Measurements from ENCODE around the gene VPS25. TPM values are rescaled to one million over a fixed set of nuclear protein-coding genes. Genes with fewer than 3 reads are reported as not detected.

The VPS25 gene
- total and polyA plus RNA-seq, 2 experiments from 2014 or later = 101 to 136 TPM

DNA sequence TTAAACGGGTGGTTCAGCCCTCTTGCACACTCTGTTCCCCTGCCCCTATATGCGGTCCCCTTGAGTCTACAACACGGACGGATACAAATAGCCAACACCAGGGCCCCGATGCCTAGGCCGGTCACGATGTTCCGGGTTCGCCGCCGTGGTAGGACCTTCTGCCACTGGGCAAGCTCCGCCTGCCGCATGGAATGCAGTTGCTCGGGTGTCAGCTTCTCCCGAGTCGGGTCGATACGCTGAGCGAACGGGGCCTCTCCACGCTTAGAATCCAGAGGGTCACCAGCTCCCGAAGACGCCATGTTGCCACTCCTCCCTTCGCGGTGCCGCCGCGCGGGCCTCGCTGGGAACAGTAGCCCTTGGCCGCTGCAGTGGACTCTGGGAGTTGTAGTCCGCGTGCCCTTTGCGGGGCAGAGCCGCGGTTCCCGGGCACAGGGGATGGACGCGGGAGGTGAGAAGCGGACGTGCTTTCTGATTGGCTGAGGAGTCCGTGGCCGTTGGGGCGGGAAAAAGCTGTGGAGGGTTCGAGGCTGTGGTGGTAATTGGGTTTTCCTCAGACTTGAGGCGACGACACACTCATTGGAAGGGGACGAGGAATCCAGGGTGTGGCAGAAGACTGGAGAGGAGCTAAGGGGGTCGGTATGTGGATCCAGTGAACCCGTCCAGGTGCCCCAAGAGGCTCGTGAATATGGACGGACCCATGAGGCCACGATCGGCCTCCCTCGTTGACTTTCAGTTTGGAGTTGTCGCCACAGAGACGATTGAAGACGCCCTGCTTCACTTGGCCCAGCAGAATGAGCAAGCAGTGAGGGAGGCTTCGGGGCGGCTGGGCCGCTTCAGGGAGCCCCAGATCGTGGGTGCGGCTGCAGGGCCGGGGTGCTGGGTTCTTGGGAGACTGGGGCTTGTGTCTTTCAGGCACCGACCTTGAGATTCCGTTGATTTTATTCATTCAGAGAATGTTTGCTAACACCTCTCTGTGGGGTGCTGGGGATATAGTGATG lies 25.4 kb downstream of the VPS25 start, which contains the start of the genes CNTD1 and COA3:
CNTD1 (plus strand) TSS at position 479 of the 998 bp plus-strand sequence; CDS start at position 686, 207 bp downstream.
COA3 (minus strand) TSS at position 322 of the 998 bp plus-strand sequence; CDS start at position 299, 23 bp downstream.
- TF ChIP-seq, protein P1, sequence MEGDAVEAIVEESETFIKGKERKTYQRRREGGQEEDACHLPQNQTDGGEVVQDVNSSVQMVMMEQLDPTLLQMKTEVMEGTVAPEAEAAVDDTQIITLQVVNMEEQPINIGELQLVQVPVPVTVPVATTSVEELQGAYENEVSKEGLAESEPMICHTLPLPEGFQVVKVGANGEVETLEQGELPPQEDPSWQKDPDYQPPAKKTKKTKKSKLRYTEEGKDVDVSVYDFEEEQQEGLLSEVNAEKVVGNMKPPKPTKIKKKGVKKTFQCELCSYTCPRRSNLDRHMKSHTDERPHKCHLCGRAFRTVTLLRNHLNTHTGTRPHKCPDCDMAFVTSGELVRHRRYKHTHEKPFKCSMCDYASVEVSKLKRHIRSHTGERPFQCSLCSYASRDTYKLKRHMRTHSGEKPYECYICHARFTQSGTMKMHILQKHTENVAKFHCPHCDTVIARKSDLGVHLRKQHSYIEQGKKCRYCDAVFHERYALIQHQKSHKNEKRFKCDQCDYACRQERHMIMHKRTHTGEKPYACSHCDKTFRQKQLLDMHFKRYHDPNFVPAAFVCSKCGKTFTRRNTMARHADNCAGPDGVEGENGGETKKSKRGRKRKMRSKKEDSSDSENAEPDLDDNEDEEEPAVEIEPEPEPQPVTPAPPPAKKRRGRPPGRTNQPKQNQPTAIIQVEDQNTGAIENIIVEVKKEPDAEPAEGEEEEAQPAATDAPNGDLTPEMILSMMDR (IDR thresholded peaks at IDR 0.05; ENCODE audit: low read depth, low read length) = no peak
- DNase-seq (ENCODE audit: low read depth in 1 of 2, low spot score in 1 of 2) = peak; percentile 90 to 92
- H3K27me3 ChIP-seq = peaks cover 4% of the 10 kb centered on the region
- H3K4me1 ChIP-seq (ENCODE audit: low read depth) = no peaks in the 10 kb centered on the region
- H3K4me3 ChIP-seq = peak within 1 kb of the TSS; percentile 72
- no peaks in the 10 kb centered on the region for H3K36me3 ChIP-seq
- H3K9me3 ChIP-seq (ENCODE audit: low read depth) = no peaks in the 10 kb centered on the region
- H3K27ac ChIP-seq = peak within 1 kb of the TSS; percentile 82

DNA sequence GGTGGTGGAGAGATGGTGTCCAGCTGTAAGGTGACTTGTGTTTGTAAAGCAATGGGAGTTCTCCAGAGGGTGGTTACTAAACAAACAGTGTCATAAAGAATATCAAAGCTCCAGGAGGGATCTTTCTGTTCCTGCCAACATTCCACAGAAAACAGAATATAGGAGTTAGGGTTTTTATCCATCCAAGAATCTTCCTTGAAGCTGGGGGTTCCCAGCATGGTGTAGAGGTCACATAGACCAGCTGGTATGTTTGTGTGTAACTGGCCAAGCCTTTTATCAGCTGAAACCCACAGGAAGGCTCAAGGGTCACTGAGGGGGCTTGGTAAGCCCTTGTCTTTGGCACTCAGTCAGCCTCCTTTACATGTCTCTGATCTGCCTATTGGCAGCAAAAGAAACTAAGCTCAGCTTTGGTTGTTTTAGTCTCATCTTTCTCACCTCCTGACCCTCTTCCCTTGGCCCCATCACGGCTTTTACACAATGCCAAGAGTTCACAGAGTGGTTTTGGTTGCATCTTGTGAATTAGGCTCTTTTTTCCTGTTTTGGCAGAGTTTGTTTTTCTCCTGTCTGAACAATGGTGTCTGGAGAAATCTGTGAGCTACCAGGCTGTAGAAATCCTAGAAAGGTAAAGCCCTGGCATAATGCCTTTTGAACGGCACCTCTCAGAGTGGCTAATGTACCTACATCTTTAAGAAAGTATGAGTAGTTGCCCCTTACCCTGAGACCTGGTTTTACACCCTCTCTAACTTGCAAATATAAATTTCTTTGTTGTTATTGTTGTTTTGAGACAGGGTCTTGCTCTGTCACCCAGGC lies 30.0 kb downstream of the VPS25 start:
- H3K4me1 ChIP-seq (ENCODE audit: low read depth) = no peaks in the 10 kb centered on the region

DNA sequence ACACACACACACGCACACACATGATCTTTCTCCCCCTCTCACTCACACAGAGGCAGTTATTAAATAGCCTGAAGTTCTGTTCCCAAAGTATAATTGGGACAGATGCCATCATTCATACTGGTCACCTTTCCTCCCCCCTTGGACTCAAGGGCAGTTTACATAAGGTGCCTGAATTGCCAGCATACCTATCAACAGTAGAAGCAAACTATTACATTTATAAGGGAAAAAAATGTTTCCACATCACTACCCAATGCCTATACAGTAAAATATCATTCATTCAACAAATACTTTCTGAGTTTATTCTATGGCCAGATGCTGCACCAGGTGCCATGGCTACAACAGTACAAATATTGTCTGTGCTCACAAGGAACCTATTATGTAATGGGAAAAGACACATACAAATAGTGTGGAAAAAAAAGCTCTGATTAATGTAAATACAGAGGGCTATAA lies 31.7 kb downstream of the VPS25 start:
- no peak overlapping the region for H3K4me3 ChIP-seq

More for the DNA sequence above, 30.0 kb downstream of the VPS25 start:
- Histone ChIP-seq H3K27ac (no peak overlapping the region), H3K27me3 (peaks cover 4% of the 10 kb centered on the region), H3K36me3 (no peaks in the 10 kb centered on the region), H3K4me3 (no peak overlapping the region), H3K9me3 (ENCODE audit: low read depth) (no peaks in the 10 kb centered on the region)
- DNase-seq (ENCODE audit: low read depth in 1 of 2, low spot score in 1 of 2) = peak in 1 of 2 donors; percentile 47
- TF ChIP-seq, protein P1 (IDR thresholded peaks at IDR 0.05; ENCODE audit: low read depth, low read length) = no peak

DNA sequence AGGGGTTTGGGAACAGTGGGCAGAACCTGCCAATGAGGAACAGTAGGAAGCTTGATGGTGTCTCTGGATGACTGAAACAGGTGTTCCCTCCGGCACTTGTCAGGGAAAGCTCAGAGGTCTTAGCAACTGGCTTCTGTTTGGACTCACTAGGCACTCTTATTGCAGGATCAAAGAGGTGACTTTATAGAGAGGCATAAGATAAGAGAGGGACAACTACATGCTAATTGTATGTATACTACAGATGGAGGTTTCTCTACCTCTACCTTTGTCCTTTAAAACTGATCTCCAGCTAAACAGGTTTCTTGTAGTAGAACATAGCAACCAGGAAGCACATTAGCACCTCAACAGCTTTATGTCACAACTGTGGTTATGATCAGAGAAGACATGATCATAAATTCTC lies 33.0 kb downstream of the VPS25 start:
- TF ChIP-seq, protein P1 (IDR thresholded peaks at IDR 0.05; ENCODE audit: low read depth, low read length) = no peak
- peaks cover 4% of the 10 kb centered on the region for H3K27me3 ChIP-seq
- H3K27ac ChIP-seq = no peak overlapping the region
- no peak overlapping the region for H3K4me3 ChIP-seq
- H3K36me3 ChIP-seq = peaks cover 10% of the 10 kb centered on the region
- no peaks in the 10 kb centered on the region for H3K4me1 ChIP-seq (ENCODE audit: low read depth)
- no peak for DNase-seq (ENCODE audit: low read depth in 1 of 2, low spot score in 1 of 2)
- no peaks in the 10 kb centered on the region for H3K9me3 ChIP-seq (ENCODE audit: low read depth)

More for the DNA sequence above, 31.7 kb downstream of the VPS25 start:
- H3K27me3 ChIP-seq = peaks cover 4% of the 10 kb centered on the region
- no peak overlapping the region for H3K27ac ChIP-seq
- TF ChIP-seq, protein P1 (IDR thresholded peaks at IDR 0.05; ENCODE audit: low read depth, low read length) = no peak
- no peaks in the 10 kb centered on the region for H3K9me3 ChIP-seq (ENCODE audit: low read depth)
- H3K4me1 ChIP-seq (ENCODE audit: low read depth) = no peaks in the 10 kb centered on the region
- no peak for DNase-seq (ENCODE audit: low read depth in 1 of 2, low spot score in 1 of 2)
- H3K36me3 ChIP-seq = peaks cover 2% of the 10 kb centered on the region

DNA sequence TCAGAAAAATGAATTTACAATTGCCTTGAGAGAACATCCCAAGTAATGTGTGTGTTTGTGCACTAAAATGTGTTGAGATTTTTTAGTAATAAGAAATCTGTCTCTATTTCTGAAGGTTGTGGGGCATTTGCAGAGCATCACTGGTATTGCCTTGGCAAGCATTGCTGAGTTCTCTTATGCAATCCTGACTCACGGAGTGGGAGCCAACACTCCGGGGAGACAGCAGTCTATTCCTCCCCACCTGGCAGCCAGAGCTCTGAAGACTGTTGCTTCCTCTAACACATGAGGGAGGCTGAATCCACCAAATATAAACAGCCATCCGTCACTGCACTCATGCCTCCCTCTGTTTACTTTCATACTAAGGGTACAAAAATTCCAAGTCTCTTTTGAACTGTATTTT lies 36.0 kb downstream of the VPS25 start:
- H3K36me3 ChIP-seq = peaks cover 29% of the 10 kb centered on the region
- no peaks in the 10 kb centered on the region for H3K4me1 ChIP-seq (ENCODE audit: low read depth)
- peak in 1 of 2 donors; percentile 85 for DNase-seq (ENCODE audit: low read depth in 1 of 2, low spot score in 1 of 2)
- no peak overlapping the region for H3K27ac ChIP-seq
- TF ChIP-seq, protein P1 (IDR thresholded peaks at IDR 0.05; ENCODE audit: low read depth, low read length) = no peak
- no peaks in the 10 kb centered on the region for H3K9me3 ChIP-seq (ENCODE audit: low read depth)
- no peak overlapping the region for H3K4me3 ChIP-seq
- H3K27me3 ChIP-seq = no peaks in the 10 kb centered on the region
